Amniotic stem cell (primary cell): ENCODE measurements around the gene LIN37.
"Not testable (repeated sequence)": the region's sequence is repeated elsewhere in the genome, so short reads cannot be mapped to it uniquely, and the experiment has no call there.

ENCODE experiments used
- DNase-seq: peaks from one replicate; lab custom pipeline; 2025; lab: John Stamatoyannopoulos, UW

The LIN37 gene

GRCh38 chr19:35753634-35754369 is 5.4 kb downstream of the LIN37 start:
- no peak for DNase-seq

DNA sequence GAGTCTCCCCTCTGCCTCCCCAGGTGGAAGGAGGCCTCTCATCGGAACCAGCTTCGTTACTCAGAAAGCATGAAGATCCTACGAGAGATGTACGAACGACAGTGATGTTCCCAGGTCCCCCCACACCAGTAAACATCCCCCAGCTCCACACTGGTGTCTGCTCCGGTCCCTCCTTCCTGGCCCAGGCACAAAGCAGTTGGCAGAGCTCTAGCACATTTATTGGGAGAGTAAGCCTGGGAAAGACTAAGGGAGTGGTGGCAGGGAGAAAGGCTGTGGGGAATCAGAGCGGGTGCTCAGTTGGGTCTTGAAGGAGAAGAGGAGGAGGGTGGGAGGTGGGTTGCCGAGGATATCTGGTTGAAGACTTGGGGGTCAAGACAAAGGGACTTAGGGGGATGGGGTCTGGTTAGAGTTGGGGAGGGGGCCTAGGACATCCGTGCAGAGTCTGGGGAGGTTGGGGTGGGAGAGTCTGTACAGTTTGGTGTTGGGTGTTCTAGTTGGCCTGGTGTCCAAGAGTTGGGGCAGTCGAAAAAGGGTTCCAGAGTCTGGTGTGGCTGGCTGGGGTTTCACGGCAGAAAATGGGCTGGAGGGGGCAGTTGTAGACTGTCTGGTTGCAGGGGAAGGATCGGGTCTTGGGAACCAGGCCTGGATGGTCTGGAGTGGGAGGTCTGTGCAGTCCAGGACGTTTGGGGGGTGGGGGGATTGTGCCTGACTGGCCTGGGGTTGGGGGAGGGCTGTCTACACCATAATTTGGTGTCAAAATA is 6.2 kb downstream of the LIN37 start:
- no peak for DNase-seq

- no peak for DNase-seq
Observed at GRCh38 chr19:35755131-35755549, 6.8 kb downstream of the LIN37 start.

- DNase-seq, result no peak
Observed at GRCh38 chr19:35755550-35756376, 7.4 kb downstream of the LIN37 start.

DNA sequence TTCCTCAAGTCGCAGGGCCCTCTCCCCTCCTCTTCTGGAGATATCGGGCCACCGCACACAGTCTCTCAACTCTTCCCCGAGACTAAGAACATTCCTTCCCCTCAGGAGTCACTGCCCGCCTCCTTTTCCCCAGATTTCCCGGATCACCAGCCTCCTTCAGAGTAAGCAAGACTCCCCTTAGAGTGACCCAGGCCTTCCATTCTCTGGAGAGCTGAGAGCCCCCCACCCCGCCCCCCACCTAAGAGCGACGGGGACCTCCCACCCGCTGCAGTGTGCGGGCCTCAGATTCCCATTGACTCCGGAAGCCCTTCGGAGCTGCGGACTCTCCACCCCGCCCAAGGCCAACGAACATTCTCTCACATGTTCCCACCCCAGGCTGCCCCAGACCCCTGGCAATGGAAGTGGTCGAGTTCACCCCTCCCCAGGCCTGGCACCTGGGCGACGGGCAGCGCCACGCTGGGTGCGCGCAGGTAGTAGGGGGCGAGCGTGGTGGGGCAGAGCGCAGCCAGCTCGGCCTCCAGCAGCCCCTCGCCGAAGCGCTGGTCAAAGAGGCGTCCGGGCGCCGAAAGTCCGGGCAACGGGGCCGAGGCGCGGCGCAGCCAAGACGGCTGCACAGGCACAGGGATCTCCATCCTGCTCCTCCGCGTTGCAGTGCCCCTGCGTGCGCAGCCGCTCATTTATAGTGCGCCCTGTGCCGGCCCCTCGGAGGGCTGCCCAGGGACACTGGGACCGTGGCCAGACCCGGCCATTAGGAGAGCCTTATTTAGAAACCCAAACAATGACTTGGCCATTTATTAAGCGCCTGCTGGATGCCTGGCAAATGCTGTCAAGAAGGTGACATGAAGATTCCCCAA is 8.2 kb downstream of the LIN37 start, which contains the start of gene HSPB6:
TSS of gene HSPB6 (minus strand) at position 653 of the 854 bp plus-strand sequence. CDS start at position 632, 21 bp downstream.
- no peak for DNase-seq

DNA sequence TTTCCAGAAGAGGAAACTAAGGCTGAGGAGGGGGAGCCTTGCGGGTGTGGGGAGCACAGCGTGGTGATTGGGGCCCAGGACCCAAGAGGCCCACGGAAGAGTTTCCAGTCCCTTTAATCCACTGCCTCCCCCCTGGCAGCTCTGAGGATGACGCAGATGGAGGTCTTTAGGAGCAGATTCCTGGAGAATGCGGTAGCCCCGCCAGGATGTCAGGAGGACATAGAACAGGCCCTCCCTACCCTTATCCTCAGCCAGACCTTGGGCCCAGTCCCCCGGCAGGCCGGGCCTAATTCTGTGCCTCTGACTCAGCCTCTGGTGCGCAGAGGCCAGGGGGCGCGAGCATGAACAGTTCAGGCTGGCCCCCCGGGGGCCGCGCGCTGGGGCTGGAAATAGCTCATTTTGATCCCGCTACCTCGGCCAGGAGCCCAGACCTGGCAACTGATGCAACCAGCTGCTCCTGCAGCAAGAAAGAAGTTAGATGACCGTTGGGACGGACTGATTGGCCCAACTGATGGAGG is 8.9 kb downstream of the LIN37 start:
- DNase-seq, result peak; percentile 72

DNA sequence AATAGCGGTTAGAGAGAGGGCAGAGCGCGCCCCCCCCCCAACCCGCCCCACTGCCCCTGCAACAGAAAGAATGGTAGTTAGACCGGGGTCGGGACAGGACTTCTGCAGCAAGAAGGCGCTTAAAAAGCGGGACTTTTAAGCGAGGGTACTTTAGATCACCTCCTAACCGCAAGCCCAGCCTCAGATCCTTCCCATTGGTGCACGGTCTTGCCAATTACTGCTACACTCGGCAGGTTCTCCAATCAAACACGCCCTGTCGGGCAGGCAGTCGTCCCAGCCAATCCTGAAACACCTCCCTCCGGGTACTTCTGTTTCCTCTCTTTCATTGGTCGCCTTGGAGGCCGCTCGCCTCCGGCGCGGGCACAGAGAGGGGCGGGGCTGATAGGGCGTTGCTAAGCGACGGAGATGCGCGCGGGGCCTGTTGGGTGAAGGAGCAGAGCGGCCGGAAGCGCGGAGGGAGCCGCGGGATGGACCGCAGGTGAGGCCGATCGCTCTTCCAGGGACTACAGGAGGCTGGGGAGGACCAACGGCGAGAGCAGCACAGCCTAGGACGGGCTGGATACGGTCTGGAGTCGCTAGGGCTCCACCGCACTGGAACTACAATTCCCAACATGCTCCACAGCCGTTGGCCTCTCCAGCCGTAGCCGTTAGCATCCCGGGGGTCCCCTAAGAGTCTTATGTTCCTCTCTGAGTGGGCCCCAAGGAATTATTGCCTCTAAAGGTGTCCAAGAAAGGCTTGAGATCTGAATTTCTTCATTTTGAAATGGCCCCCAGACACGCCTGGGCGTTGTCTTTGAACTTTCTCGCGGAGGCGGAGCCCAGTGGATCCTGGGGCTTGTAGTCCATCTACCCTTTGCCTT is 9.6 kb downstream of the LIN37 start, which contains the start of gene PROSER3:
TSS of gene PROSER3 (plus strand) at position 428 of the 860 bp plus-strand sequence. CDS start at position 468, 40 bp downstream.
- peak; percentile 96 for DNase-seq

DNA sequence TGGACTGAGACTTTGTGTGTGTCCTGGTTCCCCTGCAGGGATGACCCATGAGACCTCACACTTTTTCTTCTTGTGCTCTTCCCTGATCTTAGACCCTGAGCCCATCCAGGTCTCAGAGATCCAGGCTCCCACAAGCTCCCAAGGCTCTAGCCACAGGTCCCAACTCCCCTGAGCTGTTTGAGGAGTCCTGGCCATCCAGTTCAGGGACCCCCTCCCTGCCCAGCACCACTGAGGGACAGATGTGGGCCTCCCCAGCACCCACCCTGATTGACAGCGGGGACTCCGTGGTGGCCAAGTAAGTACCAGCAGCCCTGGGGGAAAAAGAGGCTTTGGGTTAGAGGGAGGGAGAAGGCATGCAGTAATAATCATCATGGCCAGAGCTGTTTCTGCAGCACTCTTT is 11.3 kb downstream of the LIN37 start:
- no peak for DNase-seq

- no peak for DNase-seq
Observed at GRCh38 chr19:35760711-35761349, 12.5 kb downstream of the LIN37 start.

- no peak for DNase-seq
Observed at GRCh38 chr19:35764432-35765315, 16.3 kb downstream of the LIN37 start.

- DNase-seq, result no peak
Observed at GRCh38 chr19:35766571-35767104, 18.3 kb downstream of the LIN37 start.

DNA sequence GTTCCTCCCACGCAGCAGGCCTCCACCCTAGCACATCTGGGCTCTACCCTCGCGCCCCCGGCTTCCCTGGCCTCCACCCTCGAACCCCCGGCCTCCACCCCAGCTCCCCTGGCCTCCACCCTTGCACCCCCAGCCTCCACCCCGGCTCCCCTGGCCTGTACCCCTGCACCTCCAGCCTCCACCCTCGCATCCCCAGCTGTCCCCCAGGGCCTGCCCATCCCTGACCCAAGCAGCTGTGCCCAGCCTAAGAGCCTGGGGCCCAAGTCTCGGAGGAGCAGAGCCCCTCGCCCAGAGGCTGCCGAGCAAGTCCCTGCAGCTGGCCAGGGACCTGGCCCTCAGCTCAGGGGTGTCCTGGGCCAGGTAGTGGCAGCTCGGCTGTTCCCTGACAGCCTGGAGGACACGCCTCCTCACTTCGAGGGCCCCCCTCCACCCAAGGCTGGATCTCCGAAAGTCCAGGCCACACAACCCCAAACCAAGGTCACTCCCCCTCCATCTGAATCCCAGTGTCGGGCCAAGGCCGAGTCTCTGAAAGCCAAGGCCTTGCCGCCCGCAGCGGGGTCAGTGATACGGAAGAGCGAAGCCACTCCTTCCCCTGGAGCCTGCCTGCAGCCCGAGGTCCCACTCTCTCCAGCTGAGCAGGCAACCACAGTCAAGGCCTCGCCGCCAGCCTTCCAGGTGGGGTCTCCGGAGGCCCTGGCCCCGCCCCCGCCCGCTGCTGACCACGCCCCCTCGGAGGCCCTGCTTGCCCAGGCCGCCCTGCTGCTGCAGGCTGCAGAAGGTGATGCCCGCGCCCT is 19.1 kb downstream of the LIN37 start:
- no peak for DNase-seq

- DNase-seq, result no peak
Observed at GRCh38 chr19:35768082-35768421, 19.7 kb downstream of the LIN37 start.

GRCh38 chr19:35772362-35772761 is 24.0 kb downstream of the LIN37 start:
- not testable (repeated sequence) for DNase-seq

- no peak for DNase-seq
Observed at GRCh38 chr19:35773020-35773806, 24.8 kb downstream of the LIN37 start.

DNA sequence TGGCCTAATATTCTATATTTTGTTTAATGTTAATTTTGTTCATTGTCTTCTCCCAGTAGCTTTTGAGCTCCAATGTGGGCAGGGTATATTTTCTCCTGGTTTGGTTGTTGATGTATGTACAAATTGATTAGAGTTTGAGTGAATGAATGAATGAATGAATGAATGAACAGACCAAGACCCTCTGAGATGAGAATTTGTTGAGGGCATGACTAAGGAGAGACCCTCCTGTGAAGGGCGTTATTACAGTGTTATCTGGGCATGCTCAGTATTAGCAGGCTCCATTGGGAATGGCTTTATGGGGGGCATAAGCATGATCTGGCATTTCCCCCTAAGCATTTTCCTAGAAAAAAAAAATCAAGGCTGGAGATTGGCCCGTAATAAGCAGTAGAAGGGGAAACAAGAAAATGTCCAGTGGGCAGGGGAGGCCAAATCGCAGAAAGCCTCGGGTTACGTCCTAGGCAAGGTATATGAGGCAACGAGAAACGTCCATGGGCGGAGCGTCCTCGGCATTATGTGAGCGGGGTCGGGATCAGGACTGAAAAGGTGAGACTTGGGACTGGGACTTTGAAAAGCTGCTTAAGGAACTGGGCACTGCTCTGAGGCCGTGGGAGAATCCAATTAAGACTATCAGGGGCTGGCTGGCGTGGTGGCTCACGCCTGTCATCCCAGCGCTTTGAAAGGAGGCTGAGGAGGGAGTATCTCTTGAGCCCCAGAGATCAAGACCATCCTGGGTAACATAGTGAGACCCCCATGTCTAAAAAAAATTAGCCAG is 26.1 kb downstream of the LIN37 start:
- no peak for DNase-seq
